GM21390 (cell line): ENCODE data around the gene ARHGAP24.
A peak's percentile ranks its signal among the peaks of the same experiment; 100 is the strongest.

Experiments used
- ATAC-seq: cut with Tn5 transposase; IDR thresholded peaks from one replicate; pipeline ENCODE4 v1.9.1; 2021; ENCODE audit not compliant: unreplicated experiment

The ARHGAP24 gene

GRCh38 chr4:86043755-86044592 is 569.0 kb downstream of the ARHGAP24 start:
- ATAC-seq = peak; percentile 89

GRCh38 chr4:86044593-86044985 is 569.6 kb downstream of the ARHGAP24 start:
- ATAC-seq = no peak

- ATAC-seq = no peak
Observed at GRCh38 chr4:86048426-86048825, 573.5 kb downstream of the ARHGAP24 start.

GRCh38 chr4:86050496-86050895 is 575.5 kb downstream of the ARHGAP24 start:
- ATAC-seq = no peak
